Smooth muscle cell of the pulmonary artery (primary cell): ENCODE results near the gene GK2. TPM values are rescaled to one million over a fixed set of nuclear protein-coding genes. Genes with fewer than 3 reads are reported as not detected.

Source experiments
- total RNA-seq: library from RNA; depleted of rRNA; stranded (reverse); fragments of >200 nt; gene quantifications from 2 replicates; pipeline ENCODE4 v1.2.3, GENCODE V29; 2014

The GK2 gene
- not detected in 2 replicates for total RNA-seq

GRCh38 chr4:79408063-79408462 is at the start of gene GK2:
Gene GK2, minus strand, starts transcription at chr4:79408228. Its CDS starts 28 bp downstream, at chr4:79408200.

Other genes starting within 250 kb of the GK2 start
- gene NAA11, start 82.2 kb downstream of the GK2 start, total RNA-seq = not detected in 2 replicates